ENCODE results near the gene BAG1. TPM values are rescaled to one million over a fixed set of nuclear protein-coding genes. Genes with fewer than 3 reads are reported as not detected.

Gene BAG1
- total and polyA plus RNA-seq, 2 of the 13 experiments (the other 11 are each of a cell fraction or from before 2014, with no cell fraction given): 23.1 to 59.5 TPM

DNA sequence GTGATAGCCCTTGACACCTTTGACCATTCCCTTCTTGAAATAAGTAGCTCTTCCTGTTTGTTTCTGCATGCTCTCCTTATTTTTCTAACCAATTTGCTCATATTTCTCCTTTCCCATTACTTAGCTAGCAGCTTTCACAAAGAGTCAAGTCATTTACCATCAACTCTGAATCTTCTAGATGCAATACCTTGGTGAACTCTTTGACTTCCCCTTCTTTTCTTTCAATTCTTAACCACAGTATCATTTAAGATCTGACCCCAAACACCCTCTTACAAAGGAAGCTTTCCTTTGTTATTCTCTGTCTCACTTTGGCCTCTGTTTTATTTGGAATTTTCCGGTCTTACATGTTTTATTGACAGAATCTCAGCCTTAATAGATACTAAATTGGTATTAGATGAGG lies 39.9 kb upstream of the BAG1 start:
- Histone ChIP-seq H3K36me3 (replicated peaks in 1 of 2; ENCODE audit: control insufficient read depth in 1 of 2, insufficient read depth in 2 of 2, low read length in 2 of 2) (peaks cover 35 to 89% of the 10 kb centered on the region in 2 experiments), H2AFZ (ENCODE audit: low read length) (no peak overlapping the region), H3K27me3 (ENCODE audit: control insufficient read depth in 1 of 2, insufficient read depth in 2 of 2, low read length in 2 of 2) (no peaks in the 10 kb centered on the region), H3K4me3 (replicated peaks in 1 of 3; ENCODE audit: insufficient read depth in 1 of 3, low read depth in 2 of 3, low read length in 3 of 3) (no peak overlapping the region), H4K20me1 (ENCODE audit: insufficient read depth, low read length) (peaks cover 6% of the 10 kb centered on the region), H3K4me2 (ENCODE audit: low read depth, low read length) (no peak overlapping the region), H3K9me3 (ENCODE audit: low read length) (no peaks in the 10 kb centered on the region), H3K27ac (ENCODE audit: extremely low read length, insufficient read depth, low read length) (no peak overlapping the region), H3K79me2 (ENCODE audit: insufficient read depth, low read length) (peaks cover 8% of the 10 kb centered on the region), H3K9ac (ENCODE audit: insufficient read depth, low read depth, low read length) (no peak overlapping the region), H3K4me1 (ENCODE audit: insufficient read depth, low read length) (peaks cover 17% of the 10 kb centered on the region)
- BruUV-seq (replicated peaks): no TSS peak
- DNase-seq (ENCODE audit: low spot score): no peak
- ATAC-seq: no peak
- no peak for TF ChIP-seq NCOR1 (IDR thresholded peaks at IDR 0.05; ENCODE audit: borderline replicate concordance, low read length)
- TF ChIP-seq NR2F2 (IDR thresholded peaks at IDR 0.05; ENCODE audit: borderline replicate concordance, low read depth): no peak
- no peak for TF ChIP-seq SP2 (CRISPR knock-in tag; IDR thresholded peaks at IDR 0.05)
- no peak for TF ChIP-seq ZNF235 (CRISPR knock-in tag; IDR thresholded peaks at IDR 0.05; ENCODE audit: borderline replicate concordance)
- no peak for TF ChIP-seq ZNF562 (CRISPR knock-in tag; IDR thresholded peaks at IDR 0.05; ENCODE audit: borderline replicate concordance)
- no peak for TF ChIP-seq PRPF4 (IDR thresholded peaks at IDR 0.05; ENCODE audit: low read depth, low read length, poor library complexity, severe bottlenecking)
- TF ChIP-seq ZSCAN22 (CRISPR knock-in tag; IDR thresholded peaks at IDR 0.05): no peak
- no peak for TF ChIP-seq HNRNPUL1 (IDR thresholded peaks at IDR 0.05; ENCODE audit: low read depth, low read length)
- no peak for TF ChIP-seq U2AF2 (IDR thresholded peaks at IDR 0.05; ENCODE audit: low read depth, low read length)
- no peak for TF ChIP-seq ZBTB10 (CRISPR knock-in tag; IDR thresholded peaks at IDR 0.05; ENCODE audit: borderline replicate concordance)
- TF ChIP-seq ZFP90 (CRISPR knock-in tag; IDR thresholded peaks at IDR 0.05; ENCODE audit: borderline replicate concordance): no peak
- no peak for TF ChIP-seq GLI4 (CRISPR knock-in tag; IDR thresholded peaks at IDR 0.05; ENCODE audit: borderline replicate concordance)
- TF ChIP-seq ELF1 (CRISPR knock-in tag; IDR thresholded peaks at IDR 0.05): no peak
- TF ChIP-seq ZNF510 (CRISPR knock-in tag; IDR thresholded peaks at IDR 0.05; ENCODE audit: low read depth): no peak
- in situ Hi-C loops (cut with HindIII; ENCODE audit: extremely low pct_ligation_motif_present, low pct_unique_long_range_greater_than_20kb): loop anchor here (10.0 kb wide), 1 partner anchor 60 kb away; no protein-coding TSS in a partner anchor
- ChIA-PET POLR2A (interaction anchor here (1.2 kb wide), 1 partner anchor 14 kb away, joined by 3 read pairs; the partner anchor contains the start of gene NFX1), CTCF (ENCODE audit: low intra/inter-chr PET ratio, low total read pairs) (no interaction called here)
- intact Hi-C loops (cut with micrococcal nuclease; ENCODE audit: unreplicated experiment): no loop called here
- no peak for FAIRE-seq
- WGBS (ENCODE audit: low lambda C conversion rate): 96% methylated on average over 1 of the region's 1 CpG

All from HepG2 (cell line).